GM12878 (cell line): ENCODE measurements around the gene MIEN1. TPM values are rescaled to one million over a fixed set of nuclear protein-coding genes. Genes with fewer than 3 reads are reported as not detected.

Experiments used
- ATAC-seq: fragments of 200-7000 bp; cut with Tn5 transposase; 3 replicates; pipeline ENCODE4 v1.9.1; 2020; ENCODE audit warnings: mild to moderate bottlenecking, moderate library complexity
- BruUV-seq: library from RNA; stranded (reverse); fragments of 400-500 nt; replicated peaks from 2 replicates; lab custom pipeline; 2021; lab: Mats Ljungman, UMichigan
- CTCF ChIA-PET: fragments of 300-600 bp; sonication (Branson Sonifier 250); formaldehyde crosslinking; extraction: SDS; loops from one replicate; lab custom pipeline; 2021; ENCODE audit warnings: inconsistent platforms; lab: Yijun Ruan, JAX
- POLR2A ChIA-PET: fragments of 350-600 bp; formaldehyde crosslinking; extraction: SDS; loops from one replicate; lab custom pipeline; 2021; ENCODE audit warnings: inconsistent platforms; lab: Charles Lee
- RAD21 ChIA-PET: fragments of 300-600 bp; sonication (Branson Sonifier 250); formaldehyde crosslinking; loops from one replicate; lab custom pipeline; 2023; ENCODE audit warnings: antibody characterized with exemption; ENCODE audit not compliant: unreplicated experiment; lab: Charles Lee
- SMC1A ChIA-PET: fragments of 300-600 bp; sonication (Branson Sonifier 250); formaldehyde crosslinking; loops from one replicate; lab custom pipeline; 2023; ENCODE audit not compliant: unreplicated experiment, uncharacterized antibody; lab: Charles Lee
- DNase-seq: peaks from one replicate; pipeline ENCODE4 v3.0.0-alpha.2; 2011; ENCODE audit warnings: low read depth, low spot score
- FAIRE-seq: peaks from 3 replicates; lab custom pipeline; 2011; peaks lifted over from hg19 to GRCh38; lab: Jason Lieb, UNC
- H2AFZ ChIP-seq: 2 replicates; pipeline ENCODE4 v1.6.0; 2011; ENCODE audit warnings: low read depth, low read length, control low read depth; ENCODE audit not compliant: control insufficient read depth
- H3K27ac ChIP-seq: 2 replicates; pipeline ENCODE4 v1.5.1; 2011; ENCODE audit warnings: control low read depth; ENCODE audit not compliant: control insufficient read depth, insufficient read depth
- H3K27me3 ChIP-seq, 2 experiments: replicated peaks in 1 of 2; 2 replicates each; pipeline versions ENCODE4 v1.6.0 to v1.6.1; 2011; ENCODE audit warnings: low read length in 1 of 2; ENCODE audit not compliant: control insufficient read depth in 2 of 2, insufficient read depth in 2 of 2
- H3K36me3 ChIP-seq, 2 experiments: 2 replicates each; pipeline ENCODE4 v1.5.1; 2011; ENCODE audit warnings: low read length in 1 of 2; ENCODE audit not compliant: control insufficient read depth in 2 of 2, insufficient read depth in 2 of 2
- H3K4me1 ChIP-seq: 2 replicates; pipeline ENCODE4 v1.6.1; 2011; ENCODE audit warnings: mild to moderate bottlenecking, low read length, moderate library complexity, mixed read lengths; ENCODE audit not compliant: control insufficient read depth, insufficient read depth
- H3K4me2 ChIP-seq: 2 replicates; pipeline ENCODE4 v1.6.0; 2011; ENCODE audit warnings: control low read depth; ENCODE audit not compliant: control insufficient read depth, insufficient read depth
- H3K4me3 ChIP-seq: fragments of 200-600 bp; sonication (generic); 2 replicates; pipeline ENCODE4 v1.5.1; 2016
- H3K79me2 ChIP-seq: 2 replicates; pipeline ENCODE4 v1.6.0; 2011; ENCODE audit warnings: low read length; ENCODE audit not compliant: control insufficient read depth, insufficient read depth
- H3K9ac ChIP-seq: 2 replicates; pipeline ENCODE4 v1.8.0; 2011; ENCODE audit warnings: low read length, control low read depth, mixed read lengths; ENCODE audit not compliant: control insufficient read depth, insufficient read depth
- H3K9me3 ChIP-seq: replicated peaks from 3 replicates; pipeline ENCODE4 v1.5.1; 2011; ENCODE audit warnings: mild to moderate bottlenecking, low read length; ENCODE audit not compliant: control insufficient read depth, insufficient read depth
- H4K20me1 ChIP-seq: 2 replicates; pipeline ENCODE4 v1.6.0; 2011; ENCODE audit not compliant: control insufficient read depth, insufficient read depth
- BCL11A ChIP-seq: IDR thresholded peaks from 2 replicates; pipeline ENCODE4 v1.6.1; 2011; ENCODE audit warnings: low read depth, low read length
- NBN ChIP-seq: fragments of 450-650 bp; IDR thresholded peaks from 2 replicates; pipeline ENCODE4 v1.6.1; 2016
- NFXL1 ChIP-seq: fragments of 450-650 bp; IDR thresholded peaks from 2 replicates; pipeline ENCODE4 v1.6.1; 2017; ENCODE audit warnings: antibody characterized with exemption, mild to moderate bottlenecking, borderline replicate concordance
- PRDM15 ChIP-seq: fragments of 450-650 bp; formaldehyde crosslinking; IDR thresholded peaks from 2 replicates; pipeline ENCODE4 v1.4.0; 2020; ENCODE audit warnings: mild to moderate bottlenecking, moderate library complexity
- SUPT20H ChIP-seq: IDR thresholded peaks from 2 replicates; pipeline ENCODE4 v1.6.1; 2011; ENCODE audit warnings: low read depth, mild to moderate bottlenecking, low read length, moderate library complexity, borderline replicate concordance; ENCODE audit not compliant: control insufficient read depth
- ZBED1 ChIP-seq: IDR thresholded peaks from 2 replicates; pipeline ENCODE4 v1.6.1; 2016; ENCODE audit warnings: borderline replicate concordance
- WGBS: methylation state at CpG from one replicate; pipeline ENCODE4 v1.1.6; 2016; ENCODE audit warnings: low lambda C conversion rate; ENCODE audit not compliant: insufficient replicate concordance, insufficient coverage; ENCODE audit errors: missing lambda C conversion rate; 5-methylcytosine and 5-hydroxymethylcytosine counted together
- in situ Hi-C: fragments of 300-500 bp; cut with MboI; formaldehyde crosslinking; loops from 9 replicates; pipeline ENCODE4 v1.14.3; 2018; ENCODE audit warnings: mixed read lengths
- intact Hi-C: fragments of 100-400 bp; cut with micrococcal nuclease; formaldehyde crosslinking; loops from one replicate; pipeline ENCODE4 v1.14.2; 2022; ENCODE audit not compliant: unreplicated experiment
- polyA plus RNA-seq, 11 experiments: library from polyadenylated mRNA; depleted of rRNA in 4 of 11; unstranded in 6 of 11; stranded (reverse) in 5 of 11; fragments of >200 nt; fragmentation: Nextera tagmentation in 4 of 11; fragmentation: Illumina TruSeq in 1 of 11; extraction: Ambion mirVana in 4 of 11; extraction: Trizol in 1 of 11; gene quantifications; 1 replicate in 1 of 11; 2 replicates in 10 of 11; pipeline versions ENCODE4 v1.2.1 to v1.2.3, GENCODE V29; 2011 to 2016; ENCODE audit warnings: inconsistent platforms in 2 of 11, missing spikeins in 2 of 11, low read depth in 1 of 11
- total RNA-seq, 4 experiments: library from RNA; depleted of rRNA in 3 of 4; stranded (reverse); fragments of >200 nt in 3 of 4; fragmentation: Illumina TruSeq in 1 of 4; extraction: Trizol in 1 of 4; gene quantifications; 2 replicates each; pipeline versions ENCODE4 v1.2.1 to v1.2.3, GENCODE V29; 2013 to 2021

MIEN1 gene
- total and polyA plus RNA-seq, 10 of the 15 experiments (the other 5 are each of a cell fraction or from before 2014, with no cell fraction given), result 24.9 to 89.1 (median 47.7) TPM

GRCh38 chr17:39696731-39697130, 33.6 kb downstream of the MIEN1 start:
- TF ChIP-seq NBN, result no peak
- TF ChIP-seq SUPT20H, result no peak
- no peak for TF ChIP-seq PRDM15 (CRISPR knock-in tag)
- TF ChIP-seq BCL11A, result no peak
- TF ChIP-seq NFXL1, result no peak
- no peak for TF ChIP-seq ZBED1
- ChIA-PET SMC1A (no interaction called here), RAD21 (no interaction called here), POLR2A (interaction anchor here (1.8 kb wide), 1 partner anchor 9 kb away, joined by 5 read pairs; the partner anchor contains the start of gene PGAP3), CTCF (interaction anchor here (1.0 to 1.3 kb wide), 3 partner anchors 22 to 75 kb away, joined by 3 read pairs; no protein-coding TSS in a partner anchor)
- intact Hi-C loops, result no loop called here
- Histone ChIP-seq H3K27ac (no peak overlapping the region), H3K4me3 (no peak overlapping the region), H3K79me2 (no peaks in the 10 kb centered on the region), H4K20me1 (no peaks in the 10 kb centered on the region), H2AFZ (no peak overlapping the region), H3K9ac (no peak overlapping the region), H3K4me1 (no peaks in the 10 kb centered on the region), H3K27me3 (peaks cover 0 to 7% of the 10 kb centered on the region in 2 experiments; a peak in 2 of 4 replicates), H3K9me3 (no peaks in the 10 kb centered on the region), H3K4me2 (no peak overlapping the region), H3K36me3 (no peaks in the 10 kb centered on the region)
- 67% methylated on average over 6 of the region's 6 CpGs for WGBS
- ATAC-seq (no peak), DNase-seq (no peak), FAIRE-seq (no peak)
- in situ Hi-C loops, result no loop called here
- BruUV-seq, result no TSS peak
